Measurements from ENCODE around the gene SYS1.

DNA sequence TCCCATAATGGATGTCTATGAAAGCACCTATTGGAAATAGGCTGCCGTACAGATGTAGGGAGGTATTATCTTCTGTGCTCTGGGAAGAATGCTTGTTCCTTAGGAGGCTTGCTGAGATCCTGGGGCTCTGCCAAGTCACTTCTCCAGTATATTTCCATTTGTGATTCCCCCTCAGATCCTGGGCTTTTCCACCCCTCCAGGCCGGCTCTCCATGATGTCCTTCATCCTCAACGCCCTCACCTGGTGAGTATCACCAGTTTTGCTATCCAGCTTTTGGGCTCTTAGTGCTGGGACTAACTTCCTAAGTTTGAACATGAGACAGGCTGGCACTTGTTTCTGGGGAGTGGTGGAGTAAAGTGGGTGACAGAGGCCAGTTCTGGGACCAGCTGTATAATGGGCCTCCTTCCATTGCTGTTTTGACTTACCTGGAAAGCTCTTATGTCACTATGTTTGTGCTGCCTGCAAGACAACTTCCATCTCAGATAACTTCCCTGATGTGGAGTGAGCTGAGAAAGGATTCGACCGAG lies 2.6 kb downstream of the SYS1 start:
- TF ChIP-seq CTCF (IDR thresholded peaks at IDR 0.05) (no peak), POLR2A (IDR thresholded peaks at IDR 0.05) (no peak)
